GM19240 (cell line): ENCODE results near the gene LRRC7.
"Not testable (repeated sequence)": the region's sequence is repeated elsewhere in the genome, so short reads cannot be mapped to it uniquely, and the experiment has no call there.

Experiments used
- DNase-seq: peaks from one replicate; pipeline ENCODE4 v3.0.0; 2011; ENCODE audit warnings: low spot score; ENCODE audit not compliant: insufficient read length

The LRRC7 gene

DNA sequence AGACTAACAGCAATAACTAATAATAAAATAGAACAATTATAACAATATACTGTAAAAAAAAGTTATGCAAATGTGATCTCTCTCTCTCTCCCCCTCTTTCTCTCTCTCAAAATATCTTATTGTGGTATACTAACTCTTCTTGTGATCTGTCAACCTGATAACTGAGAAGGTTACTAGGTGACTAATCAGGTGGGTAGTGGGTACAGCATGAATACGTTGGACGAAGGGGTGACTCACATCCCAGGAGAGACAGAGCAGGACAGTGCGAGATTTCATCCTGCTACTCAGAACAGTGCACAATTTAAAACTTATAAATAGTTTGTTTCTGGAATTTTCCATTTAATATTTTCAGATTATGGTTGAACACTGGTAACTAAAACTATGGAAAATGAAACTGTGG, 380.1 kb downstream of the LRRC7 start:
- no peak for DNase-seq

DNA sequence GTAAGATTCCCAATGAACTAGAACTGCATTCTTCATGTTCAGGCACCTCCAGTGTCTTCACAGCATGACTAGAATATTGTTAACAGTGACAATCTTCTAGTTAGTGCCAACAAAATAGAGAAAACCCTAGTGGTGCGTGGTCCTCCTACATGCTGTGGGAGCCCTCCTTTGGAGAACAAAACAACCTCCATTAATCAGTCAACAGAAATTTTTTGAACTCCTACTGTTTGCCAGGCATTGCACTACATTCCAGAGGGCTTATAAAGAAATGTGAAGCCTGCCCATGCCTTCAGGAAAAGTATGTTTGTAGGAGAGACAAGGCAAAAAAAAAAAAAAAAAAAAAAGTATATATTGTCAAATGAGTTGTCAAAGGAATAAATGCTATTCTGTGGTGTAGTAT, 385.0 kb downstream of the LRRC7 start:
- DNase-seq: no peak

DNA sequence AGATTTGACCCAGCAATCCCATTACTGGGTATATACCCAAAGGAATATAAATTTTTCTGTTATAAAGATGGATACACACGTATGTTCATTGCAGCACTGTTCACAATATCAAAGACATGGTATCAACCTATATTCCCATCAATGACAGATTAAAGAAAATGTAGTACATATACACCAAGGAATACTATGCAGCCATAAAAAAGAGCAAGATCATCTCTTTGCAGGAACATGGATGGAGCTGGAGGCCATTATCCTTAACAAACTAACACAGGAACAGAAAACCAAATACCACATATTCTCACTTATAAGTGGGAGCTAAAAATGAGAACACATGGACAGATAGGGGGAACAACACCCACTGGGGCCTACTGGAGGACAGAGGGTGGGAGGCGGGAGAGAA, 394.7 kb downstream of the LRRC7 start:
- DNase-seq: not testable (repeated sequence)

DNA sequence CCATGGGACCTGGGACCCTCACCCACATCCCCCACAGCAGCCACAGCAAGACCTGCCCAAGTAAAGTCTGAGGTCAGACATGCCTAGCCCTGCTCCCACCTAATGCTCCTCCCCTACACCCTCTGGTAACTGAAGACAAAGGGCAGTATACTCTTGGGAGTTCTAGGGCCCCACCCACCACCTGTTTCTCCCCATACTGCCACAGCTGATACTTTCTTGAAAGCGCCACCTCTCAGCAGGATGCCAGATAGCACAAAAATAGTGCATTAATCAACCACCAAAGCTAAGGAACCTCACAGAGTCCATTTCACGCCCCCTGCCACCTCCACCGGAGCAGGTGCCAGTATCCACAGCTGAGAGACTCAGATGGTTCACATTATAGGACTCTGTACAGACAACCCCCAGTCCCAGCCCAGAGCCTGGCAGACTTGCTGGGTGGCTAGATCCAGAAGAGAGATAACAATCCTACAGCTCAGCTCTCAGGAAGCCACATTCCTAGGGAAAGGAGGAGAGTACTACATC, 399.6 kb downstream of the LRRC7 start:
- DNase-seq: no peak

DNA sequence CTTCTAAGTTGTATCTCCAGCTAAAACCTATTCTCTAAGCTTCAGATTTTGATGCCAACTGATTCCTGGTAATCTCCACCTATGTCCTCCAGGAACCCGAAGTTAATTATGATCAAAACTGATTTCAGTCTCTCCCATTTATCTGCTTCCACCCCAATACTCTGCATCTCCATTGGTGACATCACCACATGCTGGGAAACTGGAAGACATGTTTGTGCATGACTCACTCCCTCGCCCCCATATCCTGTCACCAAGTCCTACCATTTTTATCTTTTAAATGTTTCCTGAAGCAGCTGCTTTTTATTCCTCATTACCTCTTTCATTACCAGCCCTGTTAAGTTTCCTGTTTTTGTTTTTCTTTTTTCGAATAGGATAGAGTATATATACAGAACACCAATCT, 409.2 kb downstream of the LRRC7 start:
- no peak for DNase-seq

DNA sequence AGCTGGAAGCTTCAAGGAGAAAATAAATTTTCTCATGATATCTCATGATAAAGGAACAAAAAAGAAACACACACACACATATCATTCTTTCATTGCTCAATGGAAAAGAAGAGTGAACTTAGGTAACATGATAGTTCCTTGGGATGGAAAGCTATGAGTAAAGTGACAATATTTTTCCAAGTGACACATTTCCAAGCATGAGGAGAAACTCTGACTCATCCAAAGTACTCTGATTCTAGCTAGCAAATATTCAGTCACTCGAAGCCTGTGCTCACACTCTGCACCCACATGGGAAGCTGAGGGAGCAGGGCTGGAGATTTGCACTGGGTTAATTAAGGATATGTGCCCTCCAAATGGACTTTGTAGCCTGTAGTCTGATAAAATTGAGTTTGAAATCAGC, 415.3 kb downstream of the LRRC7 start:
- DNase-seq: no peak

DNA sequence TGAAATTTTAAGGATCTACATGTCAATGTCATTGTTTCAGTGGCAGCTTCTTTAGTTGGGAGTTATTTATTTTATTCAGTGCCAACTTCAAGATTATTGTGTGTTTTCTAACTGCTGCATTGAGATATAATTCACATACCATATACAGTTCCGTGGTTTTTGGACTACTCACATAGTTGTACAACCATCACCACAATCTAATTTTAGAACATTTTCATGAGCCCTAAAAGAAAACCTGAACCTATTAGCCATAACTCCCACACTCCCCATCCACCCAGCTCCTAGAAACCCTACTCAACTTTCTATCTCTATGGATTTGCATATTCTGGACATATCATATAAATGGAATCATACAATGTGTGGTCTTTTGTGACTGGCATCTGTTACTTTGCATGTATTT, 417.7 kb downstream of the LRRC7 start:
- no peak for DNase-seq

DNA sequence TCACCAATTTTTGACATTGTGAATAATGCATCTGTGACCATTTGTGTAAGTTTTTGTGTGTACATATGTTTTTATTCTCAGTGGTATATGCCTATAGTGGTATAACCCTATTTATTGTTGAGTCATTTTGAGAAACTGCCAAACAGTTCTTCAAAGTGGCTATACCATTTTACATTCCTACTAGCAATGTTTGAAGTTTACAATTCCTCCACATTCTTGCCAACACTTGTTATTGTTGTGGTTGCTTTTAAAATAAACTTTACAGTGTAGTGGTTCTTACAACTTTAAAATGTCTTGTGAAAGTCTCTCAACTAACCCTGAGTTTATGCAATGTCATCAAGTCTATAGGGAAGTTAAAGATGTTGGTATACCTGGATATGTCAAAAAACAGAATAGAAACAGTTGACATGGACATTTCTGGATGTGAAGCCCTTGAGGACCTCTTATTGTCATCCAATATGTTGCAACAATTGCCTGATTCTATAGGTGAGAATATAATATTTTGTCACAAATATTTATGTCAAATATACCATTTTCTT, 418.2 kb downstream of the LRRC7 start:
- DNase-seq: no peak

DNA sequence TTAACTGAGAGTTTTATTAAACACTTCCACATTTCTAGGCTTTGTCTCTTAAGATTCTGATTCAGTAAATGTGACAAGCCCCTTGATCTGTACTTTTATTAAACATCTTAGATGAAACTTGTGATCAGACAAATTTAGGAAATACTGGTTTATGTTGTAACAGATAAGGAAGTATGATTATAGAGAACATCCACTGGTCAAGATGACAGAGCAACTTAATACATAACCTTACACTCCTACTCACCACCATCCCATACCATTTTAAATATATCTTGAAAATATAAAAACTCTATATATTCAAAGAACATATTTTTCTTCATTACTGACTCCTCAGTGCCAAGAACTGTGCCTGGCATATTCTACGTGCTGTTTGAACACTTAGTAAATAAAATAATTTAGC, 420.2 kb downstream of the LRRC7 start:
- no peak for DNase-seq

DNA sequence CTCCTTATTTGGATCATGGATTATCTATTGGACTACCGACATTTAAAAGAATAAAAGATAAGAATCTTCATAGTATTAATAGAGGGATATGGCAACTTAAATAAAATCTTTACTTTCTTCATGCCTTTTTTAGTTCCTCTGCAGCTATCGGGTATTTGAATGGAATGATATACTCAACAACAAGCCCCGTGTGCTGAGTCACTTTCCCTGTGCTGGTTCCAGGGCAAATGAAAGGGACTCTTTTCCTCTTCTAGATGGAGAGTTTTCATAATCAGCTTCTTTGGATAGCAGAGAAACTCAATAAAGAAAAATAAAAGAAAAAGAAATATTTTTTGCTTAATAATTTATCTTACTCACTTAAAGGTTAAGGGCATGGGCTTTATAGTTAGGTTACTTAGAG, 423.9 kb downstream of the LRRC7 start:
- DNase-seq: no peak

DNA sequence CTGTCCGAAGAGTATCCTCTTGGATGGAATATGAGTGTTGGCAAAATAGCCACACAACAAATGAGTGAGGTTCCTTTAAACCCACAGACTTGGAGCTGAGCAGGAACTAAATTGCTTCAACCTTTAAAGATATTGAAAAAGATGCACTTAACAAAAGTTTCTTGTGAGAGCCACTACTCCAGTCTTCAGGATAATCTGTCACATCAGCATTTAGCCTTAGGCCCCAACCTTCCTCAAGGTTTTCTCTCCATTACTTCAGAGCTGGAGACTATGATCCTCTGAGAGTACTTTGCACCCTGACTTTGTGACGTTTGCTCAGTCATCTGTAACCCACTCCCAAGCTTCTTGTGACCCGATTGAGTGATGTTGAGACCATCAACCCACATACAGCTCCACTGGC, 424.9 kb downstream of the LRRC7 start:
- DNase-seq: no peak

DNA sequence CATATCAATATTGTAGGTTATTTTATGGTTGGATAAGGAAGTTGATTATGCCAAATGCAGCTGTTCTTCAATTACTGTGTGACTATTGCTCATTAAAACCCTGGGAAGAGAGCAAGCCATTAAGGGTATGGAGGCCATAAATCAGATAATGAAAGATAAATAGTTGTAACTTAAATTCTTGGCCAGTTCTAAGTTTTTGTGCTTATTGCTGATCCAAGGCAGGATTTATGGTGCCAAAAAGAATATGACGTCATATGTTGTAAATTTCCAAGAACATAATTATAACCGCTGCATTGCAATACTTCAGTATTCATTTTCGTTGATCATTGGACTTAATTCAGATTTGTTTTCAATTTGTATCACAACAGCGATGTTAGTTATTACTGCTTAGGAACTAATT, 426.1 kb downstream of the LRRC7 start:
- no peak for DNase-seq

DNA sequence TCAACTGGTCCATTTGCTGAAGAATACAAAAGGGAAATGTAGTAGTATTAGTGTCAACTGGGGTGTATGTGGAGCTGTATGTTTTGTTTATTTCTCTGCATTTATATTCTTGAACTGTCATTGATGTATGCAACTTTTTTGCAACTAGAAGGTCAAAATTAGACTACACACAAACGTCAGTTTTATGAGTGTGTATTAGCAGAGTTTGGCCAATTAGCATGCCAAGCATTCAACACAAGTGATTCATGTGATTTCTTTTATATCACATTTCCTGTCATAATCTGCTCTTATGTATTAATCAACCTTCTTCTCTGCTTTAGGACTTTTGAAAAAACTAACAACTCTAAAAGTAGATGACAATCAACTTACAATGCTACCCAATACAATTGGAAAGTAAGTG, 426.5 kb downstream of the LRRC7 start:
- DNase-seq: no peak

DNA sequence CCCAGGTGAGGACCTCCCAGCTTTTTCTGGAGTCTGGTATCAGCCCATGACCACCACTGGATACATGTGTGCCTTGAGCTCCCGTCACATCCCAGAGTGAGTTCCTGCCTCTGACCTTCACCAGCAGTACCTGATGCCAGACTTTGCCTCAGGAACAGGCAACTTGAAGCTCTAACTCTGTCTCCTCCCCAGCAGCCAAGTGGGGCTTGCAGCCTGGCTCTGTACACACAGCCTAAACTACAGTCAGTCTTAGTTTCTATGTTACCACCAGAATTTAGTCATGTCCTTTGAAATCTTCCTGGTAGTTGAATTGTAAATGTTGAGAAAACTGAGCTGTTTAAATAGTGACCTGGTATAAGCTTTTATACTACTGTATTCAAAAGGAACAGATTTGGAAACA, 431.1 kb downstream of the LRRC7 start:
- DNase-seq: no peak

DNA sequence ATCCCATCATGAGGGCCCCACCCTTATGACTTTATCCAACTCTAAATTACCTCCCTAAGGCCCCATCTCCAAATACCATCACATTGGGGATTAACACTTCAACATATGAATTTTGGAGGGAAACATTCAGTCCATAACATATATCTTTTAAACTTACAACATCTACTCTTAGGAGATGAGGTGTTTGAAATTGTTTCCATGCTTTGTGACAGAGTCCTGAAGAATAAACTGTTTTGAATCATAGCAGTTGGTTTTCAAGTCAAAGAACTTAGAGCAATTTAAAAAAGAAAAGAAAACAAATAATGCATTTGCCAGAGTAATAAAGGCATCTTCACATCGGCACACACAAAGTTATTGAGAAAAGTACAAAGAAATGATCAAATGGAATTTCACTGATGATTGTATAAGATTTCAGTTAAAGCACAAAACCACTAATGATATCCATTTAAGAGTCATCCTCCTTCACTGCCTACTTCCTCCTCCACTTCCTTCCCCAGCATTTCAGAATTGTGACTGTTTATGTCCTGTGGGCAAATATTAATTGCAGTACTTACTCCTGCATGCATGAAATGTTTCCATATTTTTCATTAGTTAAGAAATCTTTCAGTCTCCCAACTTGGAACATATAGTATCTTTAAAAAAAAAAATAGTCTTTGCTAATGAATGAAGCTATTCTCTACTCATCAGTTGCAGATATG, 435.6 kb downstream of the LRRC7 start:
- DNase-seq: no peak

DNA sequence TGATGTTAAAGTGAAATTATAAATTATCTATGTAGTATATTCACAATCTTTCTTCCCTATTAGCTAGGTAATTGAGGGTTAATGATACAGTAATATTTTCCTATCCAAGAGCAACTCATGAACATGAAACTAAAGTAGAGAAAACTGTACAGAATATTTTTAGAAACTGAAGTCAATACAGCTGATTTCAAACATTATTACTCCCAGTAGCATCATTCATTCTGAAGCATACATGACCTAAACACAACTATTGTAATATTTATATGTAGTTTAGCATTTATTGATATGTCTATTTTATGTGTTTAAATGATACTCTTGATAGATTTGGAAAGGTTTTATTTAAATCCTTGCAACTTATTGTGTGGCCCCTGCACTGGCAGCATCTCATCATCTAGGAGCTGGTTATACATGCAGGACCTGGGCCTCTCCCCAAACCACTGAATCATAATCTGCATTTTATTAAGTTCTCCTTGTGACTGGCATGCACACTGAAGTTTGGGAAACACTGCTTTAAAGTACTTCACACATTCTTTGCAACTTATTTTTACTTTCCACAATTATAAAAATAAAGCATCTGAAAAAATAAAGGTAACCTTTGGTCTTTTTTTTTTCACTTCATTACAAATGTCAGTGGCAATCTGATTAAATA, 437.8 kb downstream of the LRRC7 start:
- no peak for DNase-seq

DNA sequence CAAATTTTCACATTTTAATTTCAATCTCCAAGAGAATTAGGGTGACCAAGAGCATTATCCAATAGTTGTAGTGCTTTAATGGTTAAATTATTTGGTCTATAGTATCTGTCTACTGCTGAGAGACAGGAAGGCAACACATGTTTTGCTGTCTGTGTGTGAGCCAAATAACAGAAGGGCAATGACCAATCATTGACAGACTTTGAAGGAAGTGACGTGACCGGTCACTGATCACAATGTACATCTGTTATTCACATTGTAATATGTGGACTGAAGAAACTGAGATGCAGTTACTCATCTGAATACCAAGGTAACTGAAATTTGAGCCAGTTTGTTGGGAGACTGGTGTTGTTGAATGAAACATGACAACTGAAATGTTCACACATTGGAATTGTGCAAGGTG, 440.9 kb downstream of the LRRC7 start:
- no peak for DNase-seq

DNA sequence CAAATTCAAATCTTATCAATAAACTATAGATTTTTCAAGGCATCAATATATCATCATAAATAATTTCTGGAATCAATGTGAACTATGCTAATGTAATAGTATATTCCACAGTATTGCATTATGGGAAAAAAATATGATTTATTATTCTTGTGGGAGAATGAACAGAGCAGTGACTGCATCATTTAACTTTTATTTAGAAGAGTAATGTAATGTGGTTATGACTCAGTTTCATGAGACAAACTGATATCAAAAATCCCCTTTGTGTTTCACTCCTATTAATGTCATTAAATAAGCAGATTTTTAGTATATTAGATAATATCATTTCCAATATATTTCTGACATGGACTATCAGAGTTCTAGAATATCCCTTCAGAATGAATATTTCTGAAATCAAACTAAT, 450.0 kb downstream of the LRRC7 start:
- DNase-seq: no peak

DNA sequence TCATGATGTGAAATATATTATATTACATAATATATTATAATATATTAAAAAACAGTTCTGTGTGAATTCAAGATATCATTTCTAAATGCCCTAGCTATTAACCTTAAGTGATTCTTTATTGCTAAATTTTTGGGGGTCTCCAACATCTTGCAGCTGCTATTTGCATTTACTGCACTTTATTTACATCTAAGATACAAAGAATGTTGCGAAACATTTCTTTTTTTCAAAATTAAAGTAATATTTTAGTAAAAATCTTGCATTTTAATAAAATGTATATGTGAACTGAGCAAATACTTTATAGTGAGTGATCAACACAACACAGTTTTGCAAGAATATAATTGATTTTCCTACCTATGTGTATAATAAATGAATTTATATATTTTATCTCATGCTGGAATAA, 456.6 kb downstream of the LRRC7 start:
- DNase-seq: no peak

DNA sequence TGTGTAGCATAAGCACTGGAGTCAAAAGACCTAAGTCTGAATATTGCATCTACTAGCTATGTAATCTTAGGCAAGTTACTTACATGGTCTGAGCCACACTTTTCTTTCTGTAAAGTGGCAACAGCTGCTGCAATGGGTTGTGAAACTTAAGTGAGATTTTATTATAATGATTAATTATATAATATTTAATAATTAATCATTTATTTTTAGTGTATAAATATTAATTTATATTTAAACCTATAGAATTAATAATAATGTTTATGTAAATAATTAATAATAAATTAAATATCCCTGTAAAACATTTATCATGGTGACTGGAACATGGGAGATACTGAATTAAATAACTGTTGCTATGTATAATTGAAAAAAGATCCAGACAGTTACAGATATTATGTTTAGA, 457.3 kb downstream of the LRRC7 start:
- no peak for DNase-seq

DNA sequence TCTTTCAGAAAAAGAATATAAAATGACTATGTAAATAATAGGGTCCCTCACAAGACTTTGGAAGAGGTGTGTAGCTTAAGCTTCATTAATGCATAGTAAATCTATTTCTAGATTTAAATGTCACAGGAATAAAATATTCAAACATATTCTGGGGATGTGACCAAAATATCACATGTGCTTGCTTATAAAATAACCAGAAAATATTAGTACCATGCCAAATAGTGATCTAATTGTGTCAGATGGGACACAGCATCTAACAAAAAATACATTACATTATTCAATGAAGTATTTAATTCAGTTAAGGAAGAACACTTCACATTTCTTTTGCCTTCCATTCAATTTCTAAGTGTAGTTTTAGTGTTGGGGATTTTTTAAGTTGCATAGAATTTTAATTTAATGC, 458.1 kb downstream of the LRRC7 start:
- no peak for DNase-seq

DNA sequence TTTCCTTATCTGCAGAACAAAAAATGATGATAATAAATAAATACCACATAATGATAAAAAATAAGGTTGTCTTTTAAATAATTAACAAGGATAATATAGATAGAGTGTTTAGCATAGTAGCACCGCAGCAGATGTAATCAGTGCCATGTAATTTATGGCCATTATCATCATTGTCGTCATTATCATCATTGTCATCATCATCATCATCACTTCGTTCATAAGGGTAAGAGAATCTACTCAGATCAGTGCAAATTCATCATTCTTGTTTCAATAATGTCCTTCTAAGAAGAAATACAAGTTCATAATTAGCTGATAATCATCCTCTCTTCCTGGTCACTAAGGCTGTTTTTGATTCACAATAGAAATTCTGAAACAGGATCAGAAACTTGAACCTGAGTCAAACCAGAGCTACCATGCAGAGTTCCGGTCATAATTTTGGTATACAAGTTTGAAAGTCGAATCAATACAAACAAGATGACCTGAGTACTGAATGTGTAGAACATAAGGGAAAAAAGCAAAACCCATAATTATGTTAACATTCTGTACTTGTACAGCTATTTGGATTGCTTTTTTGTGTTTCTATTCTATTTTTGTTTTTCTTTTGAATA, 465.6 kb downstream of the LRRC7 start:
- no peak for DNase-seq

DNA sequence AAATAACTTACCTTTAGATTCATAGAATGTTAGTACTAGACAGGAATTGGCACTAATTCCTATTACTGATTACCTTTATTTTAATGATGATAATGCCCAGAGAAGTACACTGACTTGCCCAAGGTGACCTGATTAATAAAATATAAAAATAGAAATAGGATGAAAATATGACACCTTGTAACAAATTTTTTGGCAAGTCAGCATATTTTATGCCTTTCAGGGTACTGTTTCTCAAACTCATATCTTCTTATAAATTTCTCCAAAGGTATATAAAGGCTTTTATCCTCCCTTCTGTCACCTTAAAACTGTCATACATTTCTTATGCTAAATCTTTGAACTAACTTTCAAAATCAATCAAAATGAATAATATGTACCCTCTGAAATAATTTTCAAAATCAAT, 466.2 kb downstream of the LRRC7 start:
- no peak for DNase-seq
